Measurements from ENCODE around the gene CREG1. TPM values are rescaled to one million over a fixed set of nuclear protein-coding genes. Genes with fewer than 3 reads are reported as not detected.
A peak's percentile ranks its signal among the peaks of the same experiment; 100 is the strongest.

Gene CREG1
- total and polyA plus RNA-seq, 2 of the 8 experiments (the other 6 are each of a cell fraction or from before 2014, with no cell fraction given): 29.8 to 30.1 TPM

GRCh38 chr1:167553136-167554027 is at the start of gene CREG1 (continued):
- TF ChIP-seq POLR2A (IDR thresholded peaks at IDR 0.05; ENCODE audit: control extremely low read depth in 1 of 2, low read depth in 2 of 2, low read length in 2 of 2) (peak; percentile 84 to 94), NRF1 (IDR thresholded peaks at IDR 0.05; ENCODE audit: low read depth, low read length) (no peak), CEBPB (IDR thresholded peaks at IDR 0.05; ENCODE audit: low read depth, low read length) (peak; percentile 80), CHD7 (IDR thresholded peaks at IDR 0.05; ENCODE audit: insufficient replicate concordance, low read length) (no peak), SIX5 (IDR thresholded peaks at IDR 0.05; ENCODE audit: low read depth, low read length) (no peak), RFX5 (IDR thresholded peaks at IDR 0.05; ENCODE audit: borderline replicate concordance, low read depth, low read length) (no peak), SAP30 (IDR thresholded peaks at IDR 0.05; ENCODE audit: insufficient read depth, insufficient replicate concordance, low read length) (no peak)
- TF ChIP-seq, protein P1, sequence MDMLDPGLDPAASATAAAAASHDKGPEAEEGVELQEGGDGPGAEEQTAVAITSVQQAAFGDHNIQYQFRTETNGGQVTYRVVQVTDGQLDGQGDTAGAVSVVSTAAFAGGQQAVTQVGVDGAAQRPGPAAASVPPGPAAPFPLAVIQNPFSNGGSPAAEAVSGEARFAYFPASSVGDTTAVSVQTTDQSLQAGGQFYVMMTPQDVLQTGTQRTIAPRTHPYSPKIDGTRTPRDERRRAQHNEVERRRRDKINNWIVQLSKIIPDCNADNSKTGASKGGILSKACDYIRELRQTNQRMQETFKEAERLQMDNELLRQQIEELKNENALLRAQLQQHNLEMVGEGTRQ (IDR thresholded peaks at IDR 0.05; ENCODE audit: low read length): no peak

Measured in H1 (cell line).